Measurements from ENCODE around the gene VAPB.

The VAPB gene

GRCh38 chr20:58458342-58459057 lies 69.5 kb downstream of the VAPB start:
- in situ Hi-C loops (cut with MboI; ENCODE audit: low sequenced_read_pairs): no loop called here

GRCh38 chr20:58459058-58459750 lies 70.2 kb downstream of the VAPB start:
- in situ Hi-C loops (cut with MboI; ENCODE audit: low sequenced_read_pairs): no loop called here

DNA sequence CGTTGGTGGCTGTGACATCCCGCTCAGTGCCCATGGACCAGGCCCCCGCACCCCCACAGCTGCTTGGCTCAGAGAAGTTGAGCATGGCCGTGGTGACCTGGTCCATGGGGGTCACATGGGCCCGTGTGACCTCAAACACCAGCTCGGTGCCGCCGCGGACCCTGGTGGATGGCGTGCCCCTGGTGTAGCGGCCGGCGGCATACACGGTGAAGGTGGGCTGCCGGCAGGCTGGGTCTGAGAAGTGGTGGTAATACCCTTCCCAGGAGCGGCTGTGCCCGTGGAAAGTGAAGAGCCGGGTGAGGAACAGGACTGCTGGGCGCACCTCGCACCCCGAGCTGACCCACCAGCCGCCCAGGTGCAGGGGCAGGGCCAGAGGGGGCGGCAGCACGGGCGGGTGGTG lies 72.1 kb downstream of the VAPB start:
- in situ Hi-C loops (cut with MboI; ENCODE audit: low sequenced_read_pairs): no loop called here

GRCh38 chr20:58461899-58462298 lies 72.9 kb downstream of the VAPB start:
- in situ Hi-C loops (cut with MboI; ENCODE audit: low sequenced_read_pairs): no loop called here

- in situ Hi-C loops (cut with MboI; ENCODE audit: low sequenced_read_pairs): no loop called here
These were observed 74.2 kb downstream of the VAPB start for GRCh38 chr20:58463256-58463655.

- in situ Hi-C loops (cut with MboI; ENCODE audit: low sequenced_read_pairs): no loop called here
These were observed 75.8 kb downstream of the VAPB start for GRCh38 chr20:58464838-58465237.

GRCh38 chr20:58466095-58466708 lies 77.2 kb downstream of the VAPB start:
- in situ Hi-C loops (cut with MboI; ENCODE audit: low sequenced_read_pairs): no loop called here

- in situ Hi-C loops (cut with MboI; ENCODE audit: low sequenced_read_pairs): no loop called here
These were observed 77.9 kb downstream of the VAPB start for GRCh38 chr20:58466729-58467571.

GRCh38 chr20:58467572-58468527 lies 78.8 kb downstream of the VAPB start:
- in situ Hi-C loops (cut with MboI; ENCODE audit: low sequenced_read_pairs): no loop called here

GRCh38 chr20:58469616-58470015 lies 80.6 kb downstream of the VAPB start:
- in situ Hi-C loops (cut with MboI; ENCODE audit: low sequenced_read_pairs): no loop called here

DNA sequence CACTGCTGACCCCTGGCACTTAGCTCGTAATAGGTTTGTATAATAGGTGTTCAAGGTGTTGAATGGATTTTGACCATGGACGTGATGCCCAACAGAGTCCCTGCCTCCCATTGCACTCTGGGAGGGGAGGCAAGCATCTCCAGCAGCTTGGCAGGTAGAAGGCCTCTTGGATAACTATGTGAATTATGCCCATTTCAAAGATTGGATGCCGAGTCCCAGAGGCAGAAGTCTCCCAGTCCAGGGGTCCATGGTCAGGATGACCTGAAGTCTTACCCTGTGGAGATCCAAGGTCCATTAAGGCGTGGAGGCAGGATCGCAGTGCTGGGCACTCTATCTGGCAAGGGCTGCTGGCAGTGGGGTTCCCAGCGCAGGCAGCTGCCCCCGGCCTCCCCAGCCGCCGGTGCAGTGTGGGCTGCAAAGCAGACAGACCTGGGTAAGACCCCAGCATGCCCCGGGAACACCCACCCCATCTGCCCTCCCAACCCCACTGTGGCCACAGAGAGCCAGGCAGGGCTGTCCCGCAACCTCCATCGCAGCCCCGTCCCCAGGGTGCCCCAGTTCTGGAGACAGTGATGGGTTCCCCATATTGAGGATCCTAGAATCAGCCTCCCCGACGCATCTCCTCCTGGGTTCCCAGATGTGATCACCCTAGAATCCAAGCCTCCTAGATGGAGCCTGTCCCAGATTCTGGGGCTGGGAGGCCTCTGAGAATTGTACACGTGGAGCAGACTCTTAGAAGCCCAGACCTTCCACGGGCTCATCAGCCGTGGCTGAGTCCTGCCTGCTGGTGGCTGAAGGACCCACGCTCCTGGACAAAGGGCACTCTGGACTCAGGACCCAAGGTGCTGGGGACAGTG lies 81.5 kb downstream of the VAPB start:
- in situ Hi-C loops (cut with MboI; ENCODE audit: low sequenced_read_pairs): no loop called here

GRCh38 chr20:58471193-58472164 lies 82.5 kb downstream of the VAPB start:
- in situ Hi-C loops (cut with MboI; ENCODE audit: low sequenced_read_pairs): no loop called here

GRCh38 chr20:58472273-58473018 lies 83.4 kb downstream of the VAPB start:
- in situ Hi-C loops (cut with MboI; ENCODE audit: low sequenced_read_pairs): no loop called here

GRCh38 chr20:58473453-58474425 lies 84.7 kb downstream of the VAPB start:
- in situ Hi-C loops (cut with MboI; ENCODE audit: low sequenced_read_pairs): no loop called here

GRCh38 chr20:58475466-58475865 lies 86.4 kb downstream of the VAPB start:
- in situ Hi-C loops (cut with MboI; ENCODE audit: low sequenced_read_pairs): loop anchor here (25.0 kb wide), 3 partner anchors 362 to 987 kb away; no protein-coding TSS in a partner anchor
